SU-DHL-6 (cell line): Measurements from ENCODE around the gene GALR3.

Experiments used
- EZH2phosphoT487 ChIP-seq: fragments of 200-600 bp; sonication (generic), shearing (Covaris generic); conservative IDR thresholded peaks from 2 replicates; pipeline ENCODE4 v1.6.1; 2018; ENCODE audit warnings: mild to moderate bottlenecking, antibody characterized with exemption, low read length, moderate library complexity, mixed read lengths
- TF ChIP-seq, protein P1 (sequence below): fragments of 200-600 bp; sonication (generic); IDR thresholded peaks from one replicate; pipeline ENCODE4 v1.5.1; 2017; ENCODE audit warnings: antibody characterized with exemption, mild to moderate bottlenecking, low read length, moderate library complexity; ENCODE audit not compliant: insufficient read depth, poor library complexity, severe bottlenecking

DNA sequence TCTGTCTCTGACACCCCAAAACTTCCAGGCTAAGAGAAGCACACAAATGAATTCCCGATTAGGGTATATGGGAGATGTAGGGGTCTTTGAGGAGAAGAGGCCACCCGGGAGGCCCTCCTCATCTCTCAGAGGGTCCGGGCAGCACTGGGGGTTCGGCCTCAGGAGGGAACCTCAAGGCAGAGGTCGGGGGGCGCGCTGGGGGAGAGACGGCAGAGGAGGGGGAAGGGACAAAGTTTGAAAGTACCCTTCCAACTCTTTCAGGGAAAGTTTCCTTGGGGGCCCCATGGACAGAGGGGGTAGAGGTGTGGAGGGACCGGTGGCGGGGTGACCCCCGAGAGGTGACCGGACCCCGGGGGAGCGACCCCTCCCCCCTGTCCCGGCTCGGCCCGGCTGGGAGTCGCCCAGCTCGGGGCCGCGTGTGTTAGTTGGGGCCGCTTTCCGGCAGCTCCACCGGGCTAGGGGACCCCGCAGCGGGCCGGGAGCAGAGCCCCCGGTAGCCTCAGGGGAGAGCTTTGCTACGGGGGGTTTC lies 18.8 kb upstream of the GALR3 start:
- TF ChIP-seq, protein P1, sequence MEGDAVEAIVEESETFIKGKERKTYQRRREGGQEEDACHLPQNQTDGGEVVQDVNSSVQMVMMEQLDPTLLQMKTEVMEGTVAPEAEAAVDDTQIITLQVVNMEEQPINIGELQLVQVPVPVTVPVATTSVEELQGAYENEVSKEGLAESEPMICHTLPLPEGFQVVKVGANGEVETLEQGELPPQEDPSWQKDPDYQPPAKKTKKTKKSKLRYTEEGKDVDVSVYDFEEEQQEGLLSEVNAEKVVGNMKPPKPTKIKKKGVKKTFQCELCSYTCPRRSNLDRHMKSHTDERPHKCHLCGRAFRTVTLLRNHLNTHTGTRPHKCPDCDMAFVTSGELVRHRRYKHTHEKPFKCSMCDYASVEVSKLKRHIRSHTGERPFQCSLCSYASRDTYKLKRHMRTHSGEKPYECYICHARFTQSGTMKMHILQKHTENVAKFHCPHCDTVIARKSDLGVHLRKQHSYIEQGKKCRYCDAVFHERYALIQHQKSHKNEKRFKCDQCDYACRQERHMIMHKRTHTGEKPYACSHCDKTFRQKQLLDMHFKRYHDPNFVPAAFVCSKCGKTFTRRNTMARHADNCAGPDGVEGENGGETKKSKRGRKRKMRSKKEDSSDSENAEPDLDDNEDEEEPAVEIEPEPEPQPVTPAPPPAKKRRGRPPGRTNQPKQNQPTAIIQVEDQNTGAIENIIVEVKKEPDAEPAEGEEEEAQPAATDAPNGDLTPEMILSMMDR: no peak
- TF ChIP-seq EZH2phosphoT487: no peak
